GM10266 (cell line): ENCODE measurements around the gene INSL3.
"Not testable (repeated sequence)": the region's sequence is repeated elsewhere in the genome, so short reads cannot be mapped to it uniquely, and the experiment has no call there.

Experiments used
- DNase-seq: peaks from one replicate; pipeline ENCODE4 v3.0.0; 2012; ENCODE audit errors: extremely low spot score
- TF ChIP-seq, protein P1 (sequence below): IDR thresholded peaks from 2 replicates; pipeline ENCODE4 v1.5.1; 2012; ENCODE audit warnings: mild to moderate bottlenecking, low read depth; ENCODE audit not compliant: control insufficient read depth, insufficient read depth; ENCODE audit errors: missing control alignments

INSL3 gene

DNA sequence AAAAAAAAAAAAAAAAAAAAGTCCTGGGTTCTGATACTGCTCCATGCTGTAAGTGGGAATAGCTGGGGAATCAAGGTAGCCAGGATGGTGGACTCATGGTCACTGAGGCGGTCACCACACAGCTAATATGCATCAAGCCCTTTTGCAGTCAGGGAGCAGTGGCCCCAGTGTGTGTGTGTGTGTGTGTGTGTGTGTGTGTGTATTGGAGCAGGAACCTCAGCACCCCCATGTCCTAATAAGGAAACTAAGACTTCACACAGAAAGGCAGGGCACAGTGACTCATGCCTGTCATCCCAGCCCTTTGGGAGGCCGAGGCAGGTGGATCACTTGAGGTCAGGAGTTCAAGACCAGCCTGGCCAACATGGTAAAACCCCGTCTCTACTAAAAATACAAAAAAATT, 14.4 kb downstream of the INSL3 start:
- DNase-seq, result peak; percentile 30
- TF ChIP-seq, protein P1, sequence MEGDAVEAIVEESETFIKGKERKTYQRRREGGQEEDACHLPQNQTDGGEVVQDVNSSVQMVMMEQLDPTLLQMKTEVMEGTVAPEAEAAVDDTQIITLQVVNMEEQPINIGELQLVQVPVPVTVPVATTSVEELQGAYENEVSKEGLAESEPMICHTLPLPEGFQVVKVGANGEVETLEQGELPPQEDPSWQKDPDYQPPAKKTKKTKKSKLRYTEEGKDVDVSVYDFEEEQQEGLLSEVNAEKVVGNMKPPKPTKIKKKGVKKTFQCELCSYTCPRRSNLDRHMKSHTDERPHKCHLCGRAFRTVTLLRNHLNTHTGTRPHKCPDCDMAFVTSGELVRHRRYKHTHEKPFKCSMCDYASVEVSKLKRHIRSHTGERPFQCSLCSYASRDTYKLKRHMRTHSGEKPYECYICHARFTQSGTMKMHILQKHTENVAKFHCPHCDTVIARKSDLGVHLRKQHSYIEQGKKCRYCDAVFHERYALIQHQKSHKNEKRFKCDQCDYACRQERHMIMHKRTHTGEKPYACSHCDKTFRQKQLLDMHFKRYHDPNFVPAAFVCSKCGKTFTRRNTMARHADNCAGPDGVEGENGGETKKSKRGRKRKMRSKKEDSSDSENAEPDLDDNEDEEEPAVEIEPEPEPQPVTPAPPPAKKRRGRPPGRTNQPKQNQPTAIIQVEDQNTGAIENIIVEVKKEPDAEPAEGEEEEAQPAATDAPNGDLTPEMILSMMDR, result no peak

DNA sequence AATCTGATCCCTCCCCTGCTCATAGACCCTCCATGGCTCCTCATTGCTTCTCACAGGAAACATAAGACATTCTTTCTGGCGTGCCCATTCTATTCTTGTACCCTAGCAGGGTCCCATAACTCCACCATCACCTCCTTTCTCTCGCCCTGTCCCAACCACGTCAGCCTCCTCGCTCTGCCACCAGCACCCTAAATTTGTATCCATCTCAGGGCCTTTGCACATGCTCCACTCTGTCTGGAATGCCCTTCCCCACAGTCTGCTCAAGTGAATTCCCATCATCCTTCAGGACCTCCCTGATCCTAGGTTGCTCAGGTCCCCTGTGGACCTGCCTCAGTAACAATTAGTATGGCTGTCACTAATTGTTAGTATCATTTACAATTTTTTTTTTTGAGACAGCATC, 15.9 kb downstream of the INSL3 start:
- DNase-seq, result no peak
- TF ChIP-seq, protein P1, result no peak

DNA sequence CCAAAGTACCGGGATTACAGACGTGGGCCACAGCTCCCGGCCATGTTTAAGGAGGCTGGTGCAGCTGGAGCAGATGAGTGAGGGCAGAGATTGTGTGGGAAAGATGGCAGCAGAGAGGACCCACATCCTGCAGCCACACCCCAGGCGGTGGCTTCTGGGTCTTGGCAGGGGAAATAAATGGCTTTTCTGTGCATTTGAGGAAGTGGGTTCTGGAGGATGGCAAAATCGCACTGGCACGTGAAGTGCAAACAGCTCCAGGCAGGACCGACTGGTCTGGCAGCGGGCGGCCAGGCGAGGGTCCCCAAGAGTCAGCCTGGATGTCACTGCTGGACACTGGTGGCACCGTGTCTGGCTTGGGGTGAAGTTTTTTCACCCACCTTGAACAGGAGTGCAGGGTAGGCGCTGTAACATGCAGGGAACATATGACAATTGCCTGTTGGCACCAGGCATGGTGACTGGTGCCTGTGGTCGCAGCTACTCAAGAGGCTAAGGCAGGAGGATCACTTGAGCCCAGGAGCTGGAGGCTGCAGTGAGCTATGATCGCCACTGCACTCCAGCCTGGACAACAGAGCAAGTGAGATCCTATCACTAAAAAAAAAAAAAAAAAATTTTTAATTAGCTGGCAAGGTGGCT, 17.9 kb downstream of the INSL3 start:
- TF ChIP-seq, protein P1, result no peak
- DNase-seq, result no peak

DNA sequence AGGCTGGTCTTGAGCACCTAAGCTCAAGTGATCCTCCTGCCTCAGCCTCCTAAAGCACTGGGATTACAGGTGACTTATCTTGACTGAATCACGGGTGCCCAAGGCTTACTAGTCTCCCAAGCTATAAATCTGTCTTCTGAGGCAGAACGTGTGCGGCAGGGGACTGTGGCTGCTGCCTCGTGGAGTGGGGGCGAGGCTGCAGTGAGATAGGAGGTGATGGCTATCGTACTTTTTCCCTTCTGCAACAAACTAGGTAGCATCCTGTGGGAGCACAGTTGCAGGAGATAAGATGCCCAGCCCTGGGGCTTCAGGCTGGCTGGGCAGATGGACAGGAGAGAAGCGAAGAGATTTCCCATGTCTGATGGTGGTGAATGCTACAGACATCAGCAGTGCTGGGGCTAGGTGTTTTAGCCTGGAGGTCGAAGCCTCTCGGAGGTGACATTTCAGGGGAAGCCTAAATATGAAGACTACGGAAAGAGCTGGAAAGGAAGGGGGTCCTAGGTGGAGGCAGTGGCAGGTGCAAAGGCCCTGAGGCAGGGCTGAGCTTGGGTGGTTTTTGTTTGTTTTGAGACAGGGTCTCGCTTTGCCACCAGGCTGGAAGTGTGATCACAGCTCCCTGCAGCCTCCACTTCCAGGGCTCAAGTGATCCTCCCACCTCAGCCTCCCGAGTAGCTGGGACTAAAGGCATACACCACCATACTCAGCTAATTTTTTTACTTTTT, 19.0 kb downstream of the INSL3 start:
- TF ChIP-seq, protein P1, result no peak
- DNase-seq, result no peak

DNA sequence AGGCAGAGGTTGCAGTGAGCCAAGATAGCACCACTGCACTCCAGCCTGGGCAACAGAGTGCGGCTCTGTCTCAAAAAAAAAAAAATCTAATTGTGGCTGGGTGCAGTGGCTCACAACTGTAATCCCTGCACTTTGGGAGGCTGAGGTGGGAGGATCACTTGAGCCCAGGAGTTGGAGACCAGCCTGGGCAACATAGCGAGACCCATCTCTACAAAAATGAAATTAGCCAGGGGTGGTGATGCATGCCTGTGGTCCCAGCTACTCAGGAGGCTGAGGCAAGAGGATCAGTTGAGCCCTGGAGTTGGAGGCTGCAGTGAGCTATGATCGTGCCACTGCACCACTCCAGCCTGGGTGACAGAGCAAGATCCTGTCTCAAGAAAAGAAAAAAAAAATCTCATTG, 22.7 kb downstream of the INSL3 start:
- DNase-seq, result not testable (repeated sequence)

DNA sequence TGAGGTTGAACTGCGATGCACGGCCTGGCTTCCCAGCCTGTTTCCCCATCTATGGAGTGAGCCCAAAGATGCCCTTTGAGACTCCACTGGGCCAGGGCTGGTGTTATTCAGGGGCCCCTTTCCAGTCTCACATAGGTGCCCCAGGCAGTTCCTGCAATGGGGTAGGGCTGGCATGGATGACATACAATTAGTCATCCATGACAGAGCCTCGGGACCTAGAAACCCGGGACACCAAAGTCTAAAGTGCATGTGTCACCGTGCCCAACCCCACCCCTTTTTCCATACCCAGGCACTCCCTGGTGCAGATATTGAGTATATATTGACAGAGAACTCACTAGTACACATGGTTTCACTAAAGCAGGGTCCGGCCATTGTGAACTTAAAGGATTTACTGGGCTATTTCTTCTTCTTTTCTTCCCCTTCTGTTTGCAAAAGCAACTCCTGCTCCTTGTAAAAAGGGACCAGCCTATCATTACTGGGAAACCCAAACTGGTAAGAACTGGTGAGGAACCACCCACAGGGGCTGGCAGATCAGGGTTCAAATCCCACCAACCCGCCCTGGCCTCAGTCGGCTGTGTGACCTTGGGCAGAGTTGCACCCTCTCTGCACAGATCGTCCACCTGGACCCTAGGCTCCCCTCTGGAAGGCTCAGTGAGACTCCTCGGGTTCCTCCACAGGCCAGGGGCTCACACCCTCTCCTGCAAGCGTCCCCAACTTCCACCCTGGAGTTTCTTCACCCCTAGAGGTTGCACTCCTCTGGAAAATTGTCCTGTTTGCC, 23.7 kb downstream of the INSL3 start:
- DNase-seq, result no peak
- TF ChIP-seq, protein P1, result no peak

DNA sequence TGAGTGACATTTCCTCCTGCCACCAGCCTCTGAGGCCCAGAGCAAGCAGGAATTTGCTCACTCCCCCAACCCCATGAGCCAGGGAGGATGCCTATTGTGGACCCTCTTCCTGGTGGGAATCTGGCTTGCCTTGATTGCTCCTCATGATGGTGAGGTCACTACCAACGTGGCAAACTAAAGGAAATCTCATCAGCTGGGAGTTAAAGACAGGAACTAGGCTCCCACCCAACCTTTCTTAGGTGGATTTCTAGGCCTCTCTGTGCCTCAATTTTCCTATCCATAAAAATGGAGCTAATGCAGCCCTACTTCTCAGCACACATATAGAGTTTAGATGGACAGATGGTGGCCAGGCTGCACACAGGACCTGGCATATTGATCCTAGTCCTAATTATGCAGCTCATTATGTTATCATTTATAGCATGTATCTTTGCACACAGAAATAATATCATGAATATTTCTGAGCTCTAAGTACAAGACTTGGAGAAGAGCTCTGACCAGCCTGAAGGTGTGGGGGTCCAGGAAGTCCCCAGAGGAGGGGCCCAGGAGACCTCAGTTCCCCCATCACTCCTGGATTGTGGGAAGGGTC, 24.4 kb downstream of the INSL3 start:
- TF ChIP-seq, protein P1, result no peak
- no peak for DNase-seq
